NB4 (cell line): ENCODE results near the gene LEMD1.

Experiments
- CTCF ChIP-seq: IDR thresholded peaks from one replicate; pipeline ENCODE4 v1.5.1; 2012; ENCODE audit warnings: low read depth, low read length
- POLR2A ChIP-seq: IDR thresholded peaks from 2 replicates; pipeline ENCODE4 v1.6.1; 2011; ENCODE audit warnings: mild to moderate bottlenecking; ENCODE audit not compliant: insufficient read length; ENCODE audit errors: extremely low read depth

GRCh38 chr1:205432116-205432515 lies 10.3 kb upstream of the LEMD1 start:
- TF ChIP-seq CTCF (no peak), POLR2A (no peak)
